ENCODE results near the gene CCL1. TPM values are rescaled to one million over a fixed set of nuclear protein-coding genes. Genes with fewer than 3 reads are reported as not detected.
A peak's percentile ranks its signal among the peaks of the same experiment; 100 is the strongest.

Gene CCL1
- total and polyA plus RNA-seq, 9 of the 15 experiments (the other 6 are each of a cell fraction or from before 2014, with no cell fraction given): 0.45 TPM; not detected in 8

DNA sequence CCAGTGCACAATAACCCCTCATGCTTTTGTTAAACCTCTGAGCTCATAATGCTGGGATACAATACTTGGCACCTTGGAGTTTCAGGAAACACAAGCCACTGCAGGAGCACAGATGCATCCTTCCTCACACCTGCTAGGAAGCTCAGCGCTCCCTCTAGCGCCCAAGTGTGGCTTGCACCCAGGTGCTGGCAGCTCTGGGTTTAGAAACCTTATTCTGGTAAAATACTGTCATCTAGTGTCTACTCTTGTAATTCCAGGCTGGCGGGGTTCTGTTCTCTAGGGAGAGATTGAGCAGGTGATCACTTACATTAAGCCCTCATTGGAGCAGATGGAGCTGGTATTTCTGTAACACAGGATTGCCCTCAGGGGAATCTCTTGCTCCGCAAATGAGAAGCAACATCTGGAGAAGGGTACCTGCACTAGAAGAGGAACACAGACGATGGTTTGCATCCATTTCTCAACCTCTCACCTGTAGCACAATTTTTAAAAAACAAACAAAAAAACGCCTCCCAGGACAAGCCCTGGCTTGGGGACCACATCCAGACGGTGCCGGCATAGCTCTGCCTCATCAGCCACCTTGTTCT, 1.5 kb downstream of the CCL1 start (continued):
- TF ChIP-seq, protein P1, sequence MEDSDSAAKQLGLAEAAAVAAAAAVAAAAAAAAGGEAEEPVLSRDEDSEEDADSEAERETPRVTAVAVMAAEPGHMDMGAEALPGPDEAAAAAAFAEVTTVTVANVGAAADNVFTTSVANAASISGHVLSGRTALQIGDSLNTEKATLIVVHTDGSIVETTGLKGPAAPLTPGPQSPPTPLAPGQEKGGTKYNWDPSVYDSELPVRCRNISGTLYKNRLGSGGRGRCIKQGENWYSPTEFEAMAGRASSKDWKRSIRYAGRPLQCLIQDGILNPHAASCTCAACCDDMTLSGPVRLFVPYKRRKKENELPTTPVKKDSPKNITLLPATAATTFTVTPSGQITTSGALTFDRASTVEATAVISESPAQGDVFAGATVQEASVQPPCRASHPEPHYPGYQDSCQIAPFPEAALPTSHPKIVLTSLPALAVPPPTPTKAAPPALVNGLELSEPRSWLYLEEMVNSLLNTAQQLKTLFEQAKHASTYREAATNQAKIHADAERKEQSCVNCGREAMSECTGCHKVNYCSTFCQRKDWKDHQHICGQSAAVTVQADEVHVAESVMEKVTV (CRISPR knock-in tag; IDR thresholded peaks at IDR 0.05): peak; percentile 99
- TF ChIP-seq SMARCC2 (IDR thresholded peaks at IDR 0.05; ENCODE audit: low read depth): no peak

DNA sequence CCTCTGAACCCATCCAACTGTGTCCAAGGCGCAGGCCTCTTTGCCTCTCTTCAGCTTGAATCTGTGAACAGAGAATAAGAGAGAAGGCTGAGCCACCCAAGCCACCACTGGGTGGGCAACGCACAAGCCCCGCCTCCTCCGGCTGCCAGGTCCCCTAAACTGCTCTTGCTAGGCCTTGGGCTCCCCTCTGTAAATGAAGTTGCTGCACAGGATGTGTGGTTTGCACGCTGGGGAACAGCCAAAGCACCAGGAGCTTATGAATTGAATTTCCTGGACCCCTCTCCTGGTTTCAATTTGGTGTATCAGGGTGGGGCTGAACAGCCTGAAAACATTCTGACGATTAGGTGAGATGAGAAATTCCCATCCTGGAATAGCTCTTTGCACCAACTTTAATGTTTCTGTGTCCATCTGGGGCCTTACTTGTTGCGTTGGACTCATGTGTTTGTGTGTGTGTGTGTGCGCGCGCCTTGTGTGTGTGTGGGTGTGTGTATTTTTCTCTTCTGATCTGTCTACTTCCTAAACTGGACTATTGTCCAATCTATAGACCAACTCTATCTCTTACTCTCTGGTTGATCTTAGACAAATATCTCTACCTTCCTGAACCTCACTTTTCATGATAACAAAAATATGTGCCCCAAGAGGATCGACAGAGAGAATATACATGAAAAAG, 2.3 kb downstream of the CCL1 start:
- H3K9me3 ChIP-seq (replicated peaks; ENCODE audit: control insufficient read depth, insufficient read depth, low read depth, low read length): no peaks in the 10 kb centered on the region
- FAIRE-seq: no peak
- 30% methylated on average over 11 of the region's 11 CpGs for WGBS (ENCODE audit: insufficient coverage, low coverage, missing lambda C conversion rate)
- no peaks in the 10 kb centered on the region for H3K9me1 ChIP-seq (ENCODE audit: control insufficient read depth, insufficient read depth, low read length)
- ChIA-PET POLR2A (interaction anchor here (0.6 to 1.6 kb wide), 7 partner anchors 12 to 661 kb away, joined by 3 to 6 read pairs (median 4); no protein-coding TSS in a partner anchor), CTCF (ENCODE audit: low intra/inter-chr PET ratio) (interaction anchor here (0.6 to 10.2 kb wide), 6 partner anchors 29 to 636 kb away, joined by 4 to 214 read pairs (median 10); no protein-coding TSS in a partner anchor)
- no peak for DNase-seq (ENCODE audit: extremely low read depth in 1 of 4, low spot score in 3 of 4)
- H2AFZ ChIP-seq (ENCODE audit: low read depth, low read length): no peak overlapping the region
- no peak overlapping the region for H3K9ac ChIP-seq (ENCODE audit: insufficient read depth in 1 of 2, low read depth in 2 of 2, low read length in 2 of 2)
- no peak overlapping the region for H3K4me2 ChIP-seq (ENCODE audit: insufficient read depth, low read length)
- H3K79me2 ChIP-seq (ENCODE audit: control insufficient read depth, insufficient read depth, low read length): no peaks in the 10 kb centered on the region
- no peaks in the 10 kb centered on the region for H3K36me3 ChIP-seq (ENCODE audit: control insufficient read depth, insufficient read depth, low read length)
- no peaks in the 10 kb centered on the region for H4K20me1 ChIP-seq (replicated peaks; ENCODE audit: control insufficient read depth, insufficient read depth, low read length)
- in situ Hi-C loops (cut with MboI): loop anchor here (5.0 kb wide), 1 partner anchor 158 kb away; no protein-coding TSS in a partner anchor
- no peak overlapping the region for H3K4me3 ChIP-seq
- BruUV-seq (replicated peaks): no TSS peak
- no peak overlapping the region for H3K27ac ChIP-seq (ENCODE audit: extremely low read depth, low read depth, low read length)
- H3K27me3 ChIP-seq (ENCODE audit: control insufficient read depth in 2 of 2, insufficient read depth in 2 of 2, low read length in 2 of 2): no peaks in the 10 kb centered on the region; a peak in 1 of 5 replicates
- H3K4me1 ChIP-seq (replicated peaks in 1 of 2; ENCODE audit: control insufficient read depth in 2 of 2, insufficient read depth in 2 of 2, low read length in 2 of 2): no peaks in the 10 kb centered on the region
- no peak for ATAC-seq
- intact Hi-C loops (cut with micrococcal nuclease): loop anchor here (1.0 to 5.0 kb wide), 2 partner anchors 43 to 160 kb away; partner anchors contain the start of gene CCL8
- TF ChIP-seq ZNF551 (CRISPR knock-in tag; IDR thresholded peaks at IDR 0.05) (no peak), WHSC1 (IDR thresholded peaks at IDR 0.05; ENCODE audit: low read length) (no peak), CC2D1A (IDR thresholded peaks at IDR 0.05) (no peak), RFX1 (IDR thresholded peaks at IDR 0.05) (no peak), PHF20 (IDR thresholded peaks at IDR 0.05; ENCODE audit: partially characterized antibody) (no peak), HNRNPUL1 (IDR thresholded peaks at IDR 0.05; ENCODE audit: low read length) (no peak), PHB (CRISPR knock-in tag; IDR thresholded peaks at IDR 0.05) (no peak), CEBPG (CRISPR knock-in tag; IDR thresholded peaks at IDR 0.05) (no peak), CEBPG (tag; conservative IDR thresholded peaks at IDR 0.05 in 1 of 2, IDR thresholded peaks at IDR 0.05 in 1 of 2) (no peak), CREB1 (IDR thresholded peaks at IDR 0.05) (no peak), CREB1 (CRISPR knock-in tag; IDR thresholded peaks at IDR 0.05) (no peak), NR1H2 (CRISPR knock-in tag; IDR thresholded peaks at IDR 0.05) (no peak), ARID2 (IDR thresholded peaks at IDR 0.05) (no peak)
- TF ChIP-seq, protein P2, sequence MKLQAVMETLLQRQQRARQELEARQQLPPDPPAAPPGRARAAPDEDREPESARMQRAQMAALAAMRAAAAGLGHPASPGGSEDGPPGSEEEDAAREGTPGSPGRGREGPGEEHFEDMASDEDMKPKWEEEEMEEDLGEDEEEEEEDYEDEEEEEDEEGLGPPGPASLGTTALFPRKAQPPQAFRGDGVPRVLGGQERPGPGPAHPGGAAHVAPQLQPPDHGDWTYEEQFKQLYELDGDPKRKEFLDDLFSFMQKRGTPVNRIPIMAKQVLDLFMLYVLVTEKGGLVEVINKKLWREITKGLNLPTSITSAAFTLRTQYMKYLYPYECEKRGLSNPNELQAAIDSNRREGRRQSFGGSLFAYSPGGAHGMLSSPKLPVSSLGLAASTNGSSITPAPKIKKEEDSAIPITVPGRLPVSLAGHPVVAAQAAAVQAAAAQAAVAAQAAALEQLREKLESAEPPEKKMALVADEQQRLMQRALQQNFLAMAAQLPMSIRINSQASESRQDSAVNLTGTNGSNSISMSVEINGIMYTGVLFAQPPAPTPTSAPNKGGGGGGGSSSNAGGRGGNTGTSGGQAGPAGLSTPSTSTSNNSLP (IDR thresholded peaks at IDR 0.05; ENCODE audit: borderline replicate concordance, low read depth, low read length): no peak

All from K562 (cell line).